Measurements from ENCODE around the gene GABBR2.

The GABBR2 gene

DNA sequence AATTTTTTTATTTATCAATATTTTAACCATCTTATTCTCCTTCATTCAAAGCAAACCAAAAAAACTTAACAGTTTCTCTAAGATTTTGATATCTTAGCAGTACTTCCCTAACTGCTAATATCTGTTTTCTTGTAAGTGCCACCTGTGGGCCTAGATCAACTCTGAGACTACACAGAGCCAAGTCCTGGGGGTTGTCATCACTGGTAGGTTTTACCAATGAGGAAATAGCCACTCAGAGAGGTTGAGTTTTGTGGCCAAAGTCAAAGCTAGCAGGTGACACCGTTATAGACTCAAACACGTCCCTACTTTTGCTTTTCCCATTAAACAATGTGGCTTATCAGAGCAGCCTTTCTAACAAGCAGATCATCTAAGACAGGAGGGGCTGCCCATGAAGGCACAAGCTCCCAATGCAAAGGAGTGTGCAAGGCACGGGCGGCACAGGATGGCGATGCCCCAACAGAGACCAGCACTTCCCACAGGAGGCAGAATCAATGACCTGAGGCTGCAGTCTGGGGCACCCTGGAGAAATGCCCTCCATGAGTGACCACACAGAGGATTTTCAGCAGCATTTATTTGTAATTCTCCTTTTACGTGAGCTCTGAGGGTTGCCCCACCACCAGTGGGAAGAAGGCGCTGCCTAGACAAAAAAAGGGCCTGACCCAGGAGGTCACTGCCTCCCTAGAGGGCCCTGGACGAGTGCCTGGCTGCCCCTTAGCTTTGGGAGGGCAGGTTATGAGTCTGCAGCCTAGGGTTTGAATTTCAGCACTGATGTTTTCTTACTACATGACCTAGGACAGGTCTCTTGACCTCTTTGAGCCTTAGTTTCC, 460.7 kb downstream of the GABBR2 start:
- no peak for DNase-seq

GRCh38 chr9:98242426-98242825, 466.3 kb downstream of the GABBR2 start:
- no peak for DNase-seq

DNA sequence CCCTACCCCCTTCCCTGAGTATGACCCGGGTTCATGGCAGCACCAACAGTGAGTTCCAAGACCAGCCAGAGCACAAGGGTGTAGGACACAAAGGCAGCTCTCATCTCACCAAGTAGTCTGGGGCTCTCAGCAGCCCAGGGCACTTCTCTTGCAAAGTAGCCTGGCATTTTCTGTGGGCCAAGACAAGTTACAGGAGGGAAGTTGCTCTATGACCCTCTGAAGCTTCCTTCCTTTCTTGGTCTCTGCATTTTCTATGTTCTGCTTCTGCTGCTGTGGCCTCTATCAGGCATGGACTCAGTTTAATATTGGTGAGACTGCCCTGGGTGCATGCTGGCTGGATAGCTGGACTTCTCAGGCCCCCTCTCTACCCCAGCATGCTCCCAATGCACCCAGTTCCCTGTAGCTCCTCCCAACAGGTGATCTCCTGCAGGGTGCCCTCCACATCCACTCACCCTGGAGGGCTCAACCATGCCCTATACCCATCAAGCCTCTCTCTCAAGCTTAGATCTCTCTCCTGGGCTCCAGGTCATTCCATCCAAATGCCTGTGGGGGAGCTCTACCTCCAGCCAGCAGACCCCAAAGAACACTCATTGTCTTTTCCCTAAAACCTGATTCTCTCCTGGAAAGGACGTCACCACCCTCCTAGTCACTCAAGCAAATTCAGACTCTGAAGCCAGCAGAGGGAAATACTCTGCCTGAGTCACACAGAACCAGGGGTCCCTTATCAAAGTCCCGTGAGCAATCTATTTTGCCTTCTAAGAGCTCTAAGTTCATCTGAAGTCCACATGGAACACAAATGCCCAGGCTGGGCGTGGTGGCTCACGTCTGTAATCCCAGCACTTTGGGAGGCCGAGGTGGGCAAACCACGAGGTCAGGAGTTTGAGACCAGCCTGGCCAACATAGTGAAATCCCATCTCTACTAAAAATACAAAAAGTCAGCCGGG, 467.1 kb downstream of the GABBR2 start:
- DNase-seq = no peak

DNA sequence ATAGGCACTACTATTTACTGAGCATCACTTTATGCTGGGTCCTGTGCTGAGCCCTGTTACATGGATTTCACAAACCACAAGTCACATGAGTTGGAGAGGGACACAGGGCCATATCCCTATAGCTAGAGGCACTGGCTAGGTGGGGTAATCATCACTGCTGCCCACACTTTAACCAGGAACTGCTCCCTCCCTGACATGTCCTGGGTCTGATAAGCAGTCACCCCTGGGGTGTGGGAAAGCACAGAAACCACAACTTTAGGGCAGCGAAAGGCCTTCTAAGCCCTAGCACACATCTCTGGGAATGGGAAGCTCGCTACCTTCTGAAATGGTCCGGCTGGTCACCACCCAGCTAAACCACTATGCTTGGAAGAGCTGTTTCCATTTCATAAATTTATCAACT, 468.3 kb downstream of the GABBR2 start:
- no peak for DNase-seq
